ENCODE data around the gene CALB2.

GRCh38 chr16:71399801-71400563 lies 41.5 kb downstream of the CALB2 start:
- no peak for TF ChIP-seq EZH2phosphoT487 (IDR thresholded peaks at IDR 0.05; ENCODE audit: low read depth)
- TF ChIP-seq CTCF (IDR thresholded peaks at IDR 0.05; ENCODE audit: low read depth, low read length) = no peak

Measured in OCI-LY3 (cell line).